Colon (tissue), 2 donors: ENCODE results near the gene SEC14L5.

Source experiments
- FAIRE-seq: peaks from 2 replicates; lab custom pipeline; 2012; peaks lifted over from hg19 to GRCh38; lab: Jason Lieb, UNC
- donor health status: control.
- donor health status: control.

The SEC14L5 gene

GRCh38 chr16:4987580-4988374, 29.6 kb downstream of the SEC14L5 start:
- FAIRE-seq: no peak

DNA sequence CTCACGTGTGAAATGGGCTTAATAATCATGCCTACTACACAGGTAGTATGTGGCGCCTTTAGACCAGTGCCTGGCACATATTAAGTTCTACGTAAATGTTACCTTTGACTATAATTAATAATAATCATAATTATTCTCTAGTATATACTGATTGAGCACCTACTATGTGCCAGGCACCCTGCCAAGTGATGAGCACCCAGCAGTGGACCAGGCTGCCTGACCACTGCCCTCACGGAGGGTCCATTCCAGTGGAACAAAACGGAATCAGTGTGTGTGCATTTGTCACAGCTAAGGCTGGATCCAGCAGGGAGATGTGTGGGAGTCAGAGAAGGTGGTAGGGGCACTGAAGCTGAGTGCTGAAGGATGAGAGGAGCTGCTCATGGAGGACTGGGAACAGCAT, 30.5 kb downstream of the SEC14L5 start:
- no peak for FAIRE-seq

- FAIRE-seq: no peak
Observed at GRCh38 chr16:4989391-4990006, 31.4 kb downstream of the SEC14L5 start.

DNA sequence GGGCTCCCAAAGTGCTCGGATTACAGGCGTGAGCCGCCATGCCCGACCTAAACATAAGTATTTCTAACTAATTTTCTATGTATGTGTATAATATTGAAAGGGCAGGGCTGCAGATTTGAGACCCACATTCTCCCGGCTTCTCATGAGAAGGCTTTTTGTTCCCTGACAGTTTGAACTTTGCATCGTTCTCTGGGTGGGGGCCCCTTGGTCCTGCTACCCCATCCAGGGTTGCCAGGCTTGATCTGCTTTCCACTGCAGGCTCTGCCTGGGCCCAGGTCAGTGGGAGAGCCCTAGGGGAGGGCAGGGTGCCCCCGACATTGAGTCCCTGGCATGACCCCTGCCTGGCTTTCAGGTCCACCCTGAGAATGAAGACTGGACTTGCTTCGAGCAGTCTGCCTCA, 32.3 kb downstream of the SEC14L5 start:
- no peak for FAIRE-seq

DNA sequence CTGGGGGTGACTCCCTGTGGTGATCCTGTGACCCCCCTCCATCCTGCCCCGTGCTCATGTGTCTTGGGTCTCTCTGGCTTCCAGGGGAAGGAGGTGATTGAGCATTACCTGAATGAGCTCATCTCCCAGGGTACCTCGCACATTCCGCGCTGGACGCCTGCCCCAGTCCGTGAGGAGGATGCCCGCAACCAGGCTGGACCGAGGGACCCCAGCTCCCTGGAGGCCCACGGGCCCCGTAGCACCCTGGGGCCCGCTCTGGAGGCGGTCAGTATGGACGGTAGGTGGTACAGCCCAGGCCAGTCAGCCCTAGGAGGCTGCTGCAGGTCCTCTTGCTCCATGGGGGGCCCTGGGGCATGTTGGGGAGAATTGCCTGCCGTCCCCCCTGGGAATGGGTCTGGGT, 33.6 kb downstream of the SEC14L5 start:
- no peak for FAIRE-seq

GRCh38 chr16:4994719-4995434, 36.7 kb downstream of the SEC14L5 start:
- no peak for FAIRE-seq

- FAIRE-seq: no peak
Observed at GRCh38 chr16:5000573-5001001, 42.5 kb downstream of the SEC14L5 start.

- no peak for FAIRE-seq
Observed at GRCh38 chr16:5001571-5001970, 43.4 kb downstream of the SEC14L5 start.

DNA sequence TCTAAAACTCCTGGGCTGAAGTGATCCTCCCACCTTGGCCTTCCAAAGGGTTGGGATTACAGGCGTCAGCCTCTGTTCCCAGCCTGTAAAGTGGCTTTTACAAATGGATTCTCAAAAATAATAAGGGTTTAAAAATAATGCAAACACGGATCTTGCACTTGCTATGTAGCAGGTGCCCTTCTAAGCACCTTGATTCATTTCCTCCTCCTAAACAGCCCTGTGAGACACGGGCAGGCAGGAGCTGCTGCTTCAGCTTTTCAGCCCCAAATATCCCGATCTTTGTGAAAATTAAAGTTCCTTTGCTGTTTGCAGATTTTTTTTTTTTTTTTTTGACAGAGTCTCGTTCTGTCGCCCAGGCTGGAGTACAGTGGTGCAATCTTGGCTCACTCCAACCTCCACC, 43.9 kb downstream of the SEC14L5 start:
- FAIRE-seq: no peak

- FAIRE-seq: no peak
Observed at GRCh38 chr16:5002699-5003143, 44.6 kb downstream of the SEC14L5 start.

GRCh38 chr16:5003211-5003610, 45.1 kb downstream of the SEC14L5 start:
- no peak for FAIRE-seq

- no peak for FAIRE-seq
Observed at GRCh38 chr16:5003828-5004227, 45.7 kb downstream of the SEC14L5 start.

DNA sequence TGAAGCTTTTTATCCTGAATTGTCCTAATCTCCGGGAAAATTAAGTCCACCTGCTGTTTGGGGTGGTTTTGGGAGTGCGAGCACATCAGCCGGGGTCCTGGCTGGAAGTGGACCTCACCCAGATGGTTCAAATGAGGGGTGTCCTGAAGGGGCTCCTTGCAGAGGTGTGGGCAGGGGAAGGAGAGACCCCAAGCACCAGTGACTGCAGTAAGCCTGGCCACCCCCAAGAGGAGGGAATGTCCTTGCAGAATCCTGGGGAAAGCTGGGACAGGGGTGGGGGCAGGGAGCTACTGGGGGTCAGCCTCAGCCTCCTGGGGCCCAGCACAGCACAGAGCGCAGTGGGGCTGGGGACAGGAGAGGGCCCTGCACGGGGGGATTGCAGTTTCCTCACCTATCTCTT, 46.2 kb downstream of the SEC14L5 start:
- no peak for FAIRE-seq

DNA sequence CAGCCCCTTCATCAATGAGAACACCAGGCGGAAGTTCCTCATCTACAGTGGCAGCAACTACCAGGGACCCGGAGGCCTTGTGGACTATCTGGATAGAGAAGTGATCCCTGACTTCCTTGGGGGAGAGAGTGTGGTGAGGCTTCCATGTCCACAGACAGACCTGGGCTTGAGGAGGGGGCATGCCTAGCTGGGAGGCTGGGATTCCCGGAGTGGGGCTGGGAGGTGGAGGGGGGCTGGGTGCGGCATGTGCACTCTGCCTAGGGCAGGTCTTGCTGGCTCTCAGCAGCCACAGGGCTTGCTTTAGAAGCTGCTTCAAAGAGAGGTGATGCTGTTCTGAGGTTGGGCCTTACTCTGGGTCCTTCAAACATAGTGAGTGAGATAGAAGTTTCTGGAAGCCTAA, 47.8 kb downstream of the SEC14L5 start:
- no peak for FAIRE-seq

- no peak for FAIRE-seq
Observed at GRCh38 chr16:5006348-5007193, 48.4 kb downstream of the SEC14L5 start.

DNA sequence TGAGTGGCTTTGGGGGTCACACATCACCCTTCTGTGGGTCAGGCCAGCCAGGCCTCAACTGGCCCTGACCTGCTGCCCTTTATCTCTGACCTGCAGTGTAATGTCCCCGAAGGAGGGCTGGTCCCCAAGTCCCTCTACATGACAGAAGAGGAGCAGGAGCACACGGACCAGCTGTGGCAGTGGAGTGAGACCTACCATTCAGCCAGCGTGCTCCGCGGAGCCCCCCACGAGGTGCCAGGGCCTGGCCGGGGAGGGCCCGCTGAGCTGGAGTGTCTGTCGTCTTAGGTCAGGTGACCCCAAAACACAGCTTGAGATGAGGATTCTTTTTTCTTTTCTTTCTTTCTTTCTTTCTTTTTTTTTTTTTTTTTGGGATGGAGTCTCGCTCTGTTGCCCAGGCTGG, 49.1 kb downstream of the SEC14L5 start:
- no peak for FAIRE-seq

DNA sequence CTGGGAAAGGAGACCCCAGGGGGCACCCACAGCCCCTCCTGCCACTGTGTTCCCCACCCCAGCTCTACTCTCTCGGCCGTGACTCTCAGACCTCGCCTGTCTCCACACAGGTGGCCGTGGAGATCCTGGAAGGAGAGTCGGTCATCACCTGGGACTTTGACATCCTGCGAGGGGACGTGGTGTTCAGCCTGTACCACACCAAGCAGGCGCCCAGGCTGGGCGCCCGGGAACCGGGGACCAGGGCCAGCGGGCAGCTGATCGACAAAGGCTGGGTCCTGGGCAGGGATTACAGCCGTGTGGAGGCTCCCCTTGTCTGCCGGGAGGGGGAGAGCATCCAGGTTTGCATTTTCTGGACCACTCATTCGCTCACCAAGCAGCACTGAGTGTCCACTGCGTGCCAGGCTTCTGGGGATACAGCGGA, 50.2 kb downstream of the SEC14L5 start:
- FAIRE-seq: no peak

DNA sequence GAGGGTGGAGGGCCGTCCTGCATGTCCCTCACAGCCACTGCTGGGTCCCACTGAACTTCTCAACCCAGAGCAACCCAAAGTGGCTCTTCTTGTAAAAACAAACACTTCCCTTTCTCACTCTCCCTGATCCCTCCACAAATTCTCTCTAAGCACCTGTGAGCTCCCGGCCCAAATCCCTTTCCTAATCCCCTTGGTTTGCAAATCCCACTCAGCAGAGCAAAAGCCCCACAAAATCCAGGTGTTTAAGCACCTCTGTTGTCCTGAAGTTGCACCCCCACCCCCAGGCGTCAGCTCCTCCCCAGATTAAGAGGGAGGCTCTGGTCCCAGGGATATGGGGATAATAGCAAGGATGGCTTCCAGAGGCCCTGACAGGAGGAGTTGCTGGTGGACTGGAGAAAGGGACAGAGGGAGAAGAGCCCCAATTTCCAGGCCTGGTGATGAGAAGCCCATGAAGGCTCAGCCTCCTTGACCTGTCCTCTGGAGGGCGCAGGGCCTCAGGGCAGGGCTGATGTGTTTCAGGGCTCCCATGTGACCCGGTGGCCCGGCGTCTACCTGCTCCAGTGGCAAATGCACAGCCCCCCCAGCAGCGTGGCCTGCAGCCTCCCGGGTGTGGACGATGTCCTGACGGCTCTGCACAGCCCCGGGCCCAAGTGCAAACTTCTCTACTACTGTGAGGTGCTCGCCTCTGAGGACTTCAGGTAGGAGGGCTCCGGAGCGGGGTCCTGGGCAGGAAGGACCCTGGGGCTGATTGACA, 52.6 kb downstream of the SEC14L5 start:
- FAIRE-seq: no peak

DNA sequence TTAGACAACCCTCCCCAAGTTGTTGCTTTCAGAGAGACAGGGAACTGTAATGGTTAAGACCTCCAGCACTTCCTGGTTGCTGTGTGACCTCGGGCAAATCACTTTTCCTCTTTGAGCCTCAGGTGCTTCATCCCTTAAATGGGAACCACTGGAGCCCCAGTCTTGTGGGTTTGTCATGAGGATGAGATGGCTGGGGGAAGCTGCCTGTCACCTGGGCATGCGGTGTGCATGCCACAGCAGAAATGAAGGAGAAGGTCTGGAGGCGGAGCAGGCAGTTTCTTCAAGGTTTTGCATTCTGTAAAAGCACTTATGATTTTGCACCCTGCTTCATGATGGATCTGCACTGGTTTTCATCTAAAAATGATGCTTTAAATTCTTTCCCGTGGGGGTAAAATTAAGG, 53.5 kb downstream of the SEC14L5 start:
- FAIRE-seq: no peak

GRCh38 chr16:5012887-5013286, 54.8 kb downstream of the SEC14L5 start:
- FAIRE-seq: no peak

DNA sequence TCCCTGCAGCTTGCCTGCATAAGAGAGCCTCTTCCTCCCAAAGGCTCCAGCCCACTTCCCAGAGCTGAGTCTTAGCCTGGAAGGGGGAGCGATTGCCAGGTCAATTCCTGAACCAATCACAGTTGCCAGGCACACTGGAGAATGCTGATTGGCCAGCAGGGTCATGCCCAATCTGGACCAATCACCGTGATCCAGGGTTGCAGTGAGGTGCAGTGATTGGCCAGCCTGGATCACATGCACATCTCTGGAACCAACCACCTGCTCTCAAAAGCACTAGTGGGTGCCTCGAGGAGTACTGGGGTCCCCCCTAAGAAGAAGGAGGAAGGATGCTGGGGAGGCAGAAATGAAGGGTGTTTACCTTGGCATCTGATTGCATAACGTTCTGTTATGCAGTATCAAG, 57.2 kb downstream of the SEC14L5 start:
- FAIRE-seq: no peak
